Activated CD8-positive, alpha-beta memory T cell treated with anti-CD3 and anti-CD28 coated beads for 1 hour (primary cell): ENCODE data around the gene EPN3.

Experiments
- DNase-seq, 2 donors: peaks; one replicate each; pipeline ENCODE4 v3.0.0-alpha.2; 2020; ENCODE audit warnings: low read depth in 1 of 2; ENCODE audit errors: extremely low read depth in 1 of 2

EPN3 gene

DNA sequence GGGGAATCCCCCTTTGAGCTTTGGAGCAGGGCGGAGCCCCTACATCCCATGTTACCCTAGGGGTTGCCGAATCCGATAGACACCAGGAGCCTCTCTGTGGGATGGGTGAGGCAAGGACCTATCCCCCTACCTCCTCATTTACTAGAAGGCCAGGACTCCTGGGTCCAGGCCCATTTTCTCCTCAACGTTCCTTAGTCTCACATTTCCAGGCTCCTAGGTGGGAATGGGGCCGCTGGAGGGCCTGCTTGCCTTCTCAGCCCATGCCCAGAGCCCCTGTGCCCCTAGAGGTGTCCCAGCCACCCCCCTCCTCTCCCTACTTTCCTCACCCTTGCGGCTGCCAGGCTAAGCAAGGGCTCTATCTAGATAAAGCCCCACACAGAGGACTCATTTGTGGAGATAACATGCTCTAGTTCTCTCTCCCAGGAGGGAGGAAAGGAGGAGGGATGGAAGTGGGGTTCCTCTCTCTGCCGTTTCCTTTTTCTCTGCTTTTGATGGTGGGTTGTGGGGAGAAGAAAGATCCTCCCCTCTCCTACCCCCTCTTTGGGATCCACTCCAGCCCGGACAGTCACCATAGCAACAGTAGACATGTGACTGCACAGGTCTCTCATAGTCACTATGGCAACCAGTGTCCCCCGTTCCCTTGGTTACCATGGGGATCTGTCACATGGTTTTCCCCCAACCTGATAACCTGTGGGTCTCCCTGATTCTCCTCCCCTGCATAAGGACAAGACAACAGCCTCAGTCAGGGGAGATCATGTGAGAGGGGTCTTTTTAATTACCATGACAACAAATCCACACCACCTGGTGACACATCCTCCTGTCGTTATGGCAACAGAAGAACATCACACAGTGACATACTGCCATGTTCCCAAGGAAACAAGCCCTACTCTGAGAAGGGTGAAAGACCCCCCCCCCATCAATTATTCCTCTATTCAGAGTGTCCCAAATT, 33.1 kb downstream of the EPN3 start:
- no peak for DNase-seq

DNA sequence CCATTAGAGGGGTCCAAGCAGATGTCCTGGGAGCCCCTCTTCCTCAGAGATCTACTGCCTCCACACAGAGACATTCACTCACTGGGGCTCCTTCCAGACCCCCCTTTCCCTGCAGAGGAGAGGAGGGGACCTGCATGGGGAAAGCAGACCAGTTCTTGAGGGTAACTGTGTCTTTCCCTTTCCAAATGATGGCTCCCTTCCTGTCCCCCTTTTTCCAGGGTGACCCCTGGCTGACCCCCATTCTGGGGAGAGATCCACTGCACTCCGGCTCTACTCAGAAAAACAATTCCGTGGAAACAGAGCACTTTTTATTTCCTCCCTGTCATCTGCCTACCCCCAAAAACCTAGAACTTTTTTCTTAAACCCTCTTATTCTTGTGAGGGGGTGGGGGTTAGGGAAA, 34.4 kb downstream of the EPN3 start:
- no peak for DNase-seq

DNA sequence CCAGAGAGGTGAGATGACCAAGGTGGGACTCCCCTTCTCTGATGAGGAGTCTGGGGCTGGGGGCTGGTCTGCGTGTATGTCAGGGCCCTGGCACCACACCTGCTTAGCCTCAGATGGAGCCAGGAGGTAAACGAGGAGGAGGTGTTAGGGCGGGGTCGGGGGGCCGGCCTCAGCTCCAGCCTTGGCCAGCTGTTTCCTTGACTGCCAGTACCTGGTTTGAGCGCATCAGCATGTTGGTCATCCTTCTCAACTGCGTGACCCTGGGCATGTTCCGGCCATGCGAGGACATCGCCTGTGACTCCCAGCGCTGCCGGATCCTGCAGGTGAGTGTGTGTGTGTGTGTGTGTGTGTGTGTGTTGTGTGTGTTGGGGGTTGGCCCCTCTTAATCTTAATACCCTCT, 36.1 kb downstream of the EPN3 start:
- DNase-seq = no peak

DNA sequence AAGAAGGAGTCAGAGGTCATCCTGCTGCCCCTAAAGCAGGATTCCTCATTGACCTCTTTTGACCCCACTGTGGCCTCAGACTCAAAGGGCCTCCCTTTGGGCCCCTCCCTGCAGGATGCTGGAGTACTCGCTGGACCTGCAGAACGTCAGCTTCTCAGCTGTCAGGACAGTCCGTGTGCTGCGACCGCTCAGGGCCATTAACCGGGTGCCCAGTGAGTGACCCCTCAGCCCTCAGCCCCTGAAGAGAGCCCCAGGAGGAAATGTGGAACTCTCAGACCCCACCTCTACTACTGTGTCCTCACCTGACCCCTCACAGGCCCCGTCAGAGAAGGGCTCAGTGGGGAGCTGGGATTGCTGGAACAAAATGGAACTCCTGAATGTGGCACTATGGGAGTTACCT, 37.1 kb downstream of the EPN3 start:
- DNase-seq = no peak

DNA sequence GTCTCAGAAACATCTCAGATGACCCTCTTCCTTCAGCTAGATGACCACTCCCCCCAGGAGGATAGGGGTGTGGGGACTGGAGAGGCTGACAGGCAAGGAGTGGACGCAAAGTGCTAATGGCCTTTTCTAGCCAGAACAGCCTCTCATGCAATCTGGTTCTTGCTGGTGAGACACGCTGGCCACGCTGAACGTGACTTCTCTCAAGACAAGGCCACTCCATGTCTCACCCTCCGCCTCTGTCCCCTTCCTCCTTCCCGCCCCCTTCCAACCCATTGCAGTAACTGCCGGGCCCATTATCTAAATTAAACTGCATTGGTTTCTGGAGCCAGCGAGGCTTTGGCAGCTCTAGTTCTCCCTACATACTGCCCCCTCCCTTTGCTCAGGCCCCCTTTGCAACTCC, 37.5 kb downstream of the EPN3 start:
- no peak for DNase-seq

DNA sequence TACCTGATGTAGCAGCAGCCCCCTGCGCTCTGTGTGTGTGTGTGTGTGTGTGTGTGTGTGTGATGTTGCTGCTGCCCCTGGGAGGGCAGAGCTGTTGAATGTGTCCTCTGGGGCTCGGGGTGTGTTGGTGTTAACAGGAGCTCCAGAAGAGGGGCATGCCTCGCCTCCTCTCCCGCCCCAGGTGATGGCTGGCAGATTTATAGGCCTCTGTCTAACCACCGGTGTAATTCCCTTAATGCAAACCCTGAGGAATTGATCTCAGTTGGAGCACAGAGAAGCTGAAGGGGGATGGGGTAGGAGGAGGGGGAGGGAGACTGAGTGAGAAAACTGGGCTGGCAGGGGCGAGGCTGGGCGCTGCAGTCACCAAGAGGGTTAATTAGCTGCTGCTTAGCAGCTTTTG, 38.0 kb downstream of the EPN3 start:
- DNase-seq = no peak

DNA sequence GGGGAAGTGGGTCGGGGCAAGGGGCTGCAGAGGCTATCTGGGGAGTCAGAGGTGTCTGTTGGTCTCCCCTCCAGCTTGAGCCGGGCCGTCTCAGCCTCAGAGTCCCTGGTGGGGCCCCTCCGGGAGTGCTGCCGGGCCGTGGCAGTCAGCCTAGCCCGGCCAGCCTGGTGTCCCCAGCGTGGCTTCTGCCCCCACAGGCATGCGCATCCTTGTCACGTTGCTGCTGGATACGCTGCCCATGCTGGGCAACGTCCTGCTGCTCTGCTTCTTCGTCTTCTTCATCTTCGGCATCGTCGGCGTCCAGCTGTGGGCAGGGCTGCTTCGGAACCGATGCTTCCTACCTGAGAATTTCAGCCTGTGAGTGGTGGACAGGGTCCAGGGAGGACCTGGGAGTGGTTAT, 39.1 kb downstream of the EPN3 start:
- DNase-seq = no peak

DNA sequence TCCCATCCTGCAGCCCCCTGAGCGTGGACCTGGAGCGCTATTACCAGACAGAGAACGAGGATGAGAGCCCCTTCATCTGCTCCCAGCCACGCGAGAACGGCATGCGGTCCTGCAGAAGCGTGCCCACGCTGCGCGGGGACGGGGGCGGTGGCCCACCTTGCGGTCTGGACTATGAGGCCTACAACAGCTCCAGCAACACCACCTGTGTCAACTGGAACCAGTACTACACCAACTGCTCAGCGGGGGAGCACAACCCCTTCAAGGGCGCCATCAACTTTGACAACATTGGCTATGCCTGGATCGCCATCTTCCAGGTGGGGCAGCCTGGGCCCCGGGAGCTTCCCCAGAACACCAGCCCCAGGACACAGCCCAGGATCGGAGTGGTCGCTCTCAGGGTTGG, 40.0 kb downstream of the EPN3 start:
- DNase-seq = no peak

DNA sequence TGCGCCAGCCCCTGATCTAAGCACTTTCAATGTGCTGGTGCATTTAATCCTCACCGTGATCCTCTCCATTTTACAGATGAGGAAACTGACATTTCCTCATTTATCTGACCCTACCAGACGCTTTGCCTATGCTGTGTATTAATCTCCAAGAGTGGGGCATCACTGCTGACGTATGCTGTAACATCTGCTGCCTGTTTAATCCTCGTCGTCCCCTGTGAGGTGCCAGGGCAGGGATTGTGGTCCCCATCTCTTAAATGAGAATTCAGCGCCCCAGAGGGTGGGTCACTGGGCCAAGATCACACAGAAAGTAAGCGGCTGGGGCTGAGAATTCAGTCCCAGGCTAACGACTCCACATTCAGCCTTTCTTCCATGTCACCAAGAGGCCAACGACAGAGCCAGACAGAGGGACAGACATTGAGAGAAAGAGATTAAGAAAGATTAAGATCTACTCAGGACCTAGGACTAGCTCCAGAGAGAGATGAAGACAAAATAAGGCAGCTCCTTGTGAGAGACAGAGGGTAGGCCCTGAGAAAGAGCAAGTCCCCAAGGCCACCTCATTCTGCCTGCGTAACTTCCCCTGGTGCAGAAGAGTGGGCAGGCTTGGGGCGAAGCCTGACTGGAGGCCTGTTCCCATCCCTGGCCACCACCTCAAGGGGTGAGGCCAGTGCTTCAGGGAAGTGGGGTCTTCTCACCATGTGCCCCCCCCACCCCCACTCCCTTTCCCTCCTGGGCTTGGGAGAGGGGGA, 41.5 kb downstream of the EPN3 start:
- no peak for DNase-seq

DNA sequence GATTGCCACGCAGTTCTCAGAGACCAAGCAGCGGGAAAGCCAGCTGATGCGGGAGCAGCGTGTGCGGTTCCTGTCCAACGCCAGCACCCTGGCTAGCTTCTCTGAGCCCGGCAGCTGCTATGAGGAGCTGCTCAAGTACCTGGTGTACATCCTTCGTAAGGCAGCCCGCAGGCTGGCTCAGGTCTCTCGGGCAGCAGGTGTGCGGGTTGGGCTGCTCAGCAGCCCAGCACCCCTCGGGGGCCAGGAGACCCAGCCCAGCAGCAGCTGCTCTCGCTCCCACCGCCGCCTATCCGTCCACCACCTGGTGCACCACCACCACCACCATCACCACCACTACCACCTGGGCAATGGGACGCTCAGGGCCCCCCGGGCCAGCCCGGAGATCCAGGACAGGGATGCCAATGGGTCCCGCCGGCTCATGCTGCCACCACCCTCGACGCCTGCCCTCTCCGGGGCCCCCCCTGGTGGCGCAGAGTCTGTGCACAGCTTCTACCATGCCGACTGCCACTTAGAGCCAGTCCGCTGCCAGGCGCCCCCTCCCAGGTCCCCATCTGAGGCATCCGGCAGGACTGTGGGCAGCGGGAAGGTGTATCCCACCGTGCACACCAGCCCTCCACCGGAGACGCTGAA, 43.2 kb downstream of the EPN3 start:
- no peak for DNase-seq

DNA sequence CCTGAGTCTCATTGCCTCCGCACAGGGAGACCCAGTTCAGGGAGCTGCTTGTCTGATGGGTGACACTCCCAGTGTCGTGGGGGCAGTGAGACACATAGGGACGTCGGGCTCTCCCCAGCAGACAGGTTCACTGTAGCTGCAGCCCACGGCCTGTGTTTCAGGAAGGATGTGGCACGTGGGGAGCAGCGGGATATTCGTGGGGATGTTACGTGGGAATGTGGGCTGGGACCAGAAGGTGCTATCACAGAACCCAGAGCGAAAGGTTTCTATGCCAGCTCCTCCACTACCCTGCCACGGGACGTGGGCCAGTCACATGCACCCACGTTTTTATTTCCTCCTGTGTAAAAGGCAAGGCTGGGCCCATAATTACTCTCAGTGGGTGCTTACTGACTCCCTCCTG, 44.3 kb downstream of the EPN3 start:
- no peak for DNase-seq

DNA sequence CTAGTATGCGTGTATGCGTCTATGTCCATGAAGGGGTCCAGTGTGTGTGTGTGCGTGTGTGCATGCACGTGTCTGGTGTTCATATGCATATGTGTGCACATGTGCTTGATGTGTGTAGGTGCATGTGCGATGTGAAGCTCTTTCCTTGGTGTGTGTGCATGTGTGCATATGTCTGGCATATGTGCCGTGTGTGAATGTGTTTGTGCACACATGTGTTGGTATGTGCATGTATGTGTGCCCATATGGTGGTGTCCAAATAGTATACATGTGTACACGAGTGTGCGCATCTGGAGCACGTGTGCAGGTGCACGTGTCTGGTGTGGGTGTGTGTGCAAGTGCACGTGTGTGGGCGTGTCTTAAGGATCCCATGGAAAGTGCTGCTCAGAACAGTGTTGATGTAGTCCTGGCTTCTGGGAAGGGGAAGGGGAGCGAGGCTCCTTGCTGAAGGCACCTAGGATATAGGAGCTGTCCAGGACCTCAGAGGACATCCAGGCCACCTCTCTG, 45.0 kb downstream of the EPN3 start:
- no peak for DNase-seq

DNA sequence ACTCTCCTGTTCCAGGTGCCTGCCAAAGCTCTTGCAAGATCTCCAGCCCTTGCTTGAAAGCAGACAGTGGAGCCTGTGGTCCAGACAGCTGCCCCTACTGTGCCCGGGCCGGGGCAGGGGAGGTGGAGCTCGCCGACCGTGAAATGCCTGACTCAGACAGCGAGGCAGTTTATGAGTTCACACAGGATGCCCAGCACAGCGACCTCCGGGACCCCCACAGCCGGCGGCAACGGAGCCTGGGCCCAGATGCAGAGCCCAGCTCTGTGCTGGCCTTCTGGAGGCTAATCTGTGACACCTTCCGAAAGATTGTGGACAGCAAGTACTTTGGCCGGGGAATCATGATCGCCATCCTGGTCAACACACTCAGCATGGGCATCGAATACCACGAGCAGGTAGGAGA, 45.6 kb downstream of the EPN3 start:
- no peak for DNase-seq

DNA sequence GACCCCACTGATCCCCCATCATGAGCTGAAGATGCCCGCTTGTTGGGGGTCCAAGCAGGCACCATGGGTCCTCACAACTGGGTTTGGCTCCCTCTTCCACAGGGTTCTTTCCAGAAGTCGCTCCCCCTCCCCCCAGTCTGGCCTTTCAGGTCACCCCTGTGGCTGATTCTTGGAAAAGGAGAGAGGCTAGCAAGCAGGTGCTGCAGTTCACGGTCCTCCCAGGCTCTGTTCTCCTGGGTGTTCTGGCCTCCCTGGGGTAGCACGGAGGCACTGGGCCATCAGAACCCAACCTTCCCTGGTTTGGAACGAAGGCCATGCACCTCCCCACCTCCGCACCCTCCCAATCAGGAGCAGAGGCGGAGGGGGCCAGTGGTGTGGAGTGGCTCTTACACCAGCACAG, 46.9 kb downstream of the EPN3 start:
- no peak for DNase-seq

DNA sequence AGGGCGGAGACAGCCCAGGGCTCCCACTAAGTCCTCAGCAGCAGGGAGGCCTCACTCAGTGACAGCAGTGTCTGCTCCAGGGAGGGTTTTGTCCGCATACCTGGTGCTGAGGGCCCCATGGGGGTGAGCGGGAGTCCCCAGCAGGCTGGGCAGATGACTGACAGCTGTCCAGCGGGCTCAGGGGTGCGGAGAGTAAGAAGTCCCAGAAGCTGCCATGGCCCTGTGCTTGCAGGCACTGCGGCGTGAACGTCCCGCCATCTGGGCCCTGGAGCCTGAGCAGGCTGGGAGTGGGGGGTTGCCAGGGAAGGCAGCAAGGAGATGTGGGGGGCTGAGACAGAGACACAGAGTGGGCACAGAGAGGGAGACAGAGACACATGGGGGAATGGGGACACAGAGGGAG, 48.1 kb downstream of the EPN3 start:
- DNase-seq = no peak

DNA sequence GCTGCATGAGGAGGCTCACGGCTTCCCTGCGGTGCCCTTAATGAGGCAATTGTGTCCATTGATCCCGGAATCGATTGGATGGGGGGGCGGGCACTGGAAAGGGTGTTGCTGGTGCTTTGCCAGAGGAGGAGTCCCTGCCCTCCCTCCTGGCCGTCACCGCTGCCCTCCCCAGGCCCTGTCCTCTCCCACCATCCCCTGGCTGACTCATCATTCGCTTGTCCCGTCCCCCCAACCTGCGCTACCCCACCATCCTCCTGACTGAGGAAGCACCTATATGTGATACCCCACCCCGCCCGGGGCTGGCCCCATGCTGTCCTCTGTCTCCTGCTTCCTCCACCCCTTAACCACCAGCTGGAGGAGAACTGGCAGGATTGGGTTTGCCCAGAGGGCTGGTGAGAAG, 48.8 kb downstream of the EPN3 start:
- no peak for DNase-seq

DNA sequence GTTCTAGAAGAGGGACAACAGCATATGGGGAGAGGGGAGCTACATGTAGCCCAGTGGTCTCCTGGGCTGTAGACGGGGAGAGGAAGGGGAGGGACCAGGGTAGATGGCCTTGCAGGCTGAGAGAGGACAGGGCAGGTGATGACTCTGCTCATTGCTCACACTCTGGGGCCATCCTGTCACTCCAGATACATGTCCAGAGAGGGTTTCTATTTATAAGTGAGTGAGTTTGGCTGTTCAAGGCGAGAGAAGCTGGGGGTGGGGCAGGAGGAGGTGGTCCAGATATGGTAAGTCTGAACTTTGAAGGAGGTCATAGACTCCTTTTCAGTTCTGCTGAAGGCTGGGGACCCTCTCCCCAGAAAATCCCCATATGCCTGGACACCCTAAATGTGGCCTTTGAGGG, 50.2 kb downstream of the EPN3 start:
- no peak for DNase-seq

DNA sequence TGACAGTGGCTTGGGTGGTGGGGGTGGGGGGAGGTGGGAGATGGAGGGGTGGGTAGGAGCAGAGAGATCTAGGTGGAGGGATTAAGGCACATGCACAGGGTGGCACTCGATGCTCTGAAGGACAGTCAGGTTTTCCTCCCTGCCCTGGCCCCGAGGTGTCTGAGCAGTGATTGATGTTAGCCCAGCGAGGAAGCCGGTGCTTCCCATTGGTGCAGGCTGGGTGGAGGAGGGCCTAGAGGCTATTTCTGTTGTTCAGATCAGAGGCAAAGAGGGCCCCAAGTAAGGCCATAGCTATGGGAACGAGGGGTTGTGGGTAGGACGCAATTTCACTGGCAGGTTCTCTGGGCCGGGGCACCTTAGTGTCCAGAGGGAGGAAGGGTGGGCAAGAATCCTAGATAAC, 51.1 kb downstream of the EPN3 start:
- DNase-seq = no peak

DNA sequence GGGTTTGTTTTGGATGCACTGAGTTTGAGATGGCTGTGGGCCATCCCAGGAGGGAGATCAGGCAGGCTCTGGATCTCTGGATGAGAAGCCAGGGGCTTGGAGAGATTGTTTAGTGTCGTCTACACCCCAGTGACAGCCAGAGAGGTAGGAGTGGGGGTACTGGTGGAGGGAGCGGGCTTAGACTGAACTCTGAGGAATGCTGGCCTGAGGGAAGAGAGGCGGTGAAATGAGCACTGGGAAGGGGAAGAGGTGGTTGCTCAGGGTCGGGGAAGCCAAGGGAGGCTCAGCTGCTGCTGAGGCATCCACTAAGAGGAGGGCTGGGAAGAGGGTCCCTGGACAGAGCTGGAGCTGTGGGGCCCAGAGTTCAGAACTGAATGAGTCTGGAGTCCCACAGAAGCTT, 51.6 kb downstream of the EPN3 start:
- no peak for DNase-seq

DNA sequence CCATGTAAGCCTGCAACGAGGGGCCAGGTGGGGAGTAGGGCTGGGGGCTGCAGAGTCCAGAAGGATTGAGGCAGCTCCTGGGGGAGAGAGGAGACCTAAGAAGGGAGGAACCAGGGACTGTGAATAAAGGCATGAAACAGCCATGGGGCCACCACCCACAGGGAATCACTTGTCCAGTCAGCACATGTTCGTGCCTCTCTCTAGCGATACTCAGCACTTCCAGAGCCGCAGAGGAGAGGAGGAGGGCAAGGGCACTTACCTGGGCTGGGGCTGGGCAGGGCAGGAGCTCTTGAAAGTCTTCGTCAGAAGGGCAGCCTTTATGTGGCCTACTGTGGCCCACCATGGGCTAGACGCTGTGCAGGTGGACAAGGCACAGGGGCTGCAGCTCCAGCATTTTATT, 52.2 kb downstream of the EPN3 start:
- DNase-seq = no peak

DNA sequence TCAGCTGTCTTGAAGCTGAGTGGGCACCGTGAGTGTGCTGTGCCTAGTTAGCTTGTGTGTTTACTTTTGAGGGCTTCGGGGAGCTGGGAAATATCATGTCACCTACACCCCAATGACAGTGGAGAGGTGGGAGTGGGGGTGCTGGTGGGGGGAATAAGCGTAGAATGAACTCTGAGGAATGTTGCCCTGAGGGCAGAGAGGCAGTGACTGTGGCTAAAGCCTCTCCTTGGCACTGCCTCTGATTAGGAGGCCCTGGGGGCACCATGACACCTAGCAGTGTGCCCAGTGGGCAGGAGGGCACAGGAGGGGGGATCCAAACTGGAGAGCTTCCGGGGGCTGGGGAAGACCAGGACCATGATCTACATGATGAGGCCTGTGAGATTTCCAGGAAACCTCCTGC, 52.8 kb downstream of the EPN3 start:
- DNase-seq = no peak

DNA sequence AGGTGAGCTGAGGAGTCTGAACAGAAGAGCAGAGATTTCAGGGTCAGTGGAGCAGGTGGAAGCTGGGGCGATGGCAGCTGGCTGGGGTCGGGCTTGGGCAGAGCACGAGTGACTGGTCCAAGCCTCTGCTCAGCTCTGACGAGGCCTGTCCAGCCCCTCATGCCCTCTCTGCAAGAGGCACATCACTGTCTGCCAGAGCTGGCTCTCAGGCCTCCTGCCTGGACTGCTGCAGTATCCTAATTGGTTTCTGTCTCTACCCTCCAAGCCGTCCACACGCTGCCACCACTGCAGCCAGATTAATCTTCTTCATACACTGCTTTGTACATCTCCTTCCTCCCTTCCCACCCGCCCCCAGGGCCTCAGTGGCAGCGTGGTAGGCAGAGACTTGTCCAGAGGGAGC, 53.4 kb downstream of the EPN3 start:
- DNase-seq = no peak
